Fibroblast of villous mesenchyme (primary cell): Measurements from ENCODE around the gene TEX14. TPM values are rescaled to one million over a fixed set of nuclear protein-coding genes. Genes with fewer than 3 reads are reported as not detected.

Experiments used
- DNase-seq: peaks from one replicate; pipeline ENCODE4 v3.0.0-alpha.2; 2010; ENCODE audit warnings: low read depth
- H3K4me3 ChIP-seq: 2 replicates; pipeline ENCODE4 v1.5.1; 2011; ENCODE audit warnings: low read depth, mild to moderate bottlenecking, low read length
- CTCF ChIP-seq: IDR thresholded peaks from 2 replicates; pipeline ENCODE4 v1.5.1; 2012; ENCODE audit warnings: low read depth, mild to moderate bottlenecking, low read length; ENCODE audit not compliant: insufficient read depth
- total RNA-seq: library from RNA; depleted of rRNA; stranded (reverse); fragments of >200 nt; gene quantifications from 2 replicates; pipeline ENCODE4 v1.2.3, GENCODE V29; 2012

TEX14 gene
- total RNA-seq, 1 donor, result 0.43 TPM

- no peak for TF ChIP-seq CTCF
- H3K4me3 ChIP-seq, result peak overlapping the region; percentile 79
- no peak for DNase-seq
These were observed 177.1 kb downstream of the TEX14 start for GRCh38 chr17:58514770-58515157.

GRCh38 chr17:58513965-58514769 lies 177.7 kb downstream of the TEX14 start, which contains the start of gene MTMR4:
Gene MTMR4 (minus strand): TSS chr17:58514638. CDS start chr17:58514407, 231 bp downstream.
- TF ChIP-seq CTCF, result no peak
- peak; percentile 75 for DNase-seq
- peak within 1 kb of the TSS; percentile 79 for H3K4me3 ChIP-seq

- no peak for DNase-seq
- no peak for TF ChIP-seq CTCF
These were observed 178.4 kb downstream of the TEX14 start for GRCh38 chr17:58513267-58513964.

GRCh38 chr17:58510075-58510474 lies 181.8 kb downstream of the TEX14 start:
- DNase-seq, result no peak
- TF ChIP-seq CTCF, result no peak

More at GRCh38 chr17:58513267-58513964, 178.4 kb downstream of the TEX14 start:
- H3K4me3 ChIP-seq, result peak overlapping the region; percentile 79

GRCh38 chr17:58508341-58509067 lies 183.3 kb downstream of the TEX14 start:
- no peak for TF ChIP-seq CTCF
- no peak for DNase-seq
- H3K4me3 ChIP-seq, result no peak overlapping the region

More at GRCh38 chr17:58510075-58510474, 181.8 kb downstream of the TEX14 start:
- H3K4me3 ChIP-seq, result no peak overlapping the region

- peak; percentile 30 for DNase-seq
These were observed 184.7 kb downstream of the TEX14 start for GRCh38 chr17:58507123-58507634.

More at GRCh38 chr17:58507123-58507634, 184.7 kb downstream of the TEX14 start:
- no peak for TF ChIP-seq CTCF
- no peak overlapping the region for H3K4me3 ChIP-seq
